Mononuclear cell (primary cell): Measurements from ENCODE around the gene GPC5. TPM values are rescaled to one million over a fixed set of nuclear protein-coding genes. Genes with fewer than 3 reads are reported as not detected.

Source experiments
- H3K27me3 ChIP-seq: 2 replicates; pipeline ENCODE4 v1.6.0; 2011; ENCODE audit warnings: low read length, control low read depth; ENCODE audit not compliant: insufficient read depth
- H3K4me1 ChIP-seq: 2 replicates; pipeline ENCODE4 v1.5.1; 2011; ENCODE audit warnings: mild to moderate bottlenecking, low read length, control low read depth; ENCODE audit not compliant: insufficient read depth
- H3K4me3 ChIP-seq: 2 replicates; pipeline ENCODE4 v1.5.1; 2011; ENCODE audit warnings: mild to moderate bottlenecking, low read length, moderate library complexity
- H3K9me3 ChIP-seq: 2 replicates; pipeline ENCODE4 v1.5.1; 2011; ENCODE audit warnings: low read depth, mild to moderate bottlenecking, control low read depth, low read length
- total RNA-seq: library from RNA; depleted of rRNA; stranded (reverse); fragments of >200 nt; gene quantifications from one replicate; pipeline ENCODE4 v1.2.3, GENCODE V29; 2012

The GPC5 gene
- total RNA-seq, 1 donor: 0.21 TPM

GRCh38 chr13:91813253-91813652, 414.8 kb downstream of the GPC5 start:
- Histone ChIP-seq H3K4me3 (no peak overlapping the region), H3K4me1 (no peaks in the 10 kb centered on the region), H3K27me3 (no peaks in the 10 kb centered on the region), H3K9me3 (no peaks in the 10 kb centered on the region)

GRCh38 chr13:91816263-91816807, 417.9 kb downstream of the GPC5 start:
- H3K9me3 ChIP-seq: no peaks in the 10 kb centered on the region
- no peaks in the 10 kb centered on the region for H3K4me1 ChIP-seq
- no peak overlapping the region for H3K4me3 ChIP-seq
- no peaks in the 10 kb centered on the region for H3K27me3 ChIP-seq

- Histone ChIP-seq H3K27me3 (no peaks in the 10 kb centered on the region), H3K4me1 (no peaks in the 10 kb centered on the region), H3K4me3 (no peak overlapping the region), H3K9me3 (no peaks in the 10 kb centered on the region)
These were observed 418.8 kb downstream of the GPC5 start for GRCh38 chr13:91817250-91817649.

- Histone ChIP-seq H3K9me3 (no peaks in the 10 kb centered on the region), H3K4me3 (no peak overlapping the region), H3K27me3 (no peaks in the 10 kb centered on the region)
These were observed 426.0 kb downstream of the GPC5 start for GRCh38 chr13:91824416-91824815.

GRCh38 chr13:91825516-91825915, 427.1 kb downstream of the GPC5 start:
- no peaks in the 10 kb centered on the region for H3K27me3 ChIP-seq
- H3K4me1 ChIP-seq: no peaks in the 10 kb centered on the region
- H3K4me3 ChIP-seq: no peak overlapping the region
- H3K9me3 ChIP-seq: no peaks in the 10 kb centered on the region

More at GRCh38 chr13:91824416-91824815, 426.0 kb downstream of the GPC5 start:
- H3K4me1 ChIP-seq: no peaks in the 10 kb centered on the region

- no peaks in the 10 kb centered on the region for H3K4me1 ChIP-seq
- no peaks in the 10 kb centered on the region for H3K27me3 ChIP-seq
- H3K4me3 ChIP-seq: no peak overlapping the region
- no peaks in the 10 kb centered on the region for H3K9me3 ChIP-seq
These were observed 438.1 kb downstream of the GPC5 start for GRCh38 chr13:91836553-91836952.

GRCh38 chr13:91845612-91846011, 447.2 kb downstream of the GPC5 start:
- Histone ChIP-seq H3K4me1 (no peaks in the 10 kb centered on the region), H3K27me3 (no peaks in the 10 kb centered on the region), H3K4me3 (no peak overlapping the region), H3K9me3 (no peaks in the 10 kb centered on the region)

GRCh38 chr13:91863699-91864098, 465.3 kb downstream of the GPC5 start:
- Histone ChIP-seq H3K4me3 (no peak overlapping the region), H3K4me1 (no peaks in the 10 kb centered on the region), H3K9me3 (no peaks in the 10 kb centered on the region), H3K27me3 (no peaks in the 10 kb centered on the region)

- Histone ChIP-seq H3K4me1 (no peaks in the 10 kb centered on the region), H3K9me3 (no peaks in the 10 kb centered on the region), H3K4me3 (no peak overlapping the region), H3K27me3 (no peaks in the 10 kb centered on the region)
These were observed 469.9 kb downstream of the GPC5 start for GRCh38 chr13:91868351-91868750.

- H3K4me1 ChIP-seq: no peaks in the 10 kb centered on the region
- H3K4me3 ChIP-seq: no peak overlapping the region
- H3K9me3 ChIP-seq: no peaks in the 10 kb centered on the region
- no peaks in the 10 kb centered on the region for H3K27me3 ChIP-seq
These were observed 480.1 kb downstream of the GPC5 start for GRCh38 chr13:91878491-91878890.

- H3K4me3 ChIP-seq: no peak overlapping the region
- H3K9me3 ChIP-seq: no peaks in the 10 kb centered on the region
- H3K27me3 ChIP-seq: no peaks in the 10 kb centered on the region
- H3K4me1 ChIP-seq: no peaks in the 10 kb centered on the region
These were observed 480.9 kb downstream of the GPC5 start for GRCh38 chr13:91879360-91879759.

GRCh38 chr13:91882918-91883317, 484.5 kb downstream of the GPC5 start:
- Histone ChIP-seq H3K9me3 (no peaks in the 10 kb centered on the region), H3K4me3 (no peak overlapping the region), H3K4me1 (no peaks in the 10 kb centered on the region), H3K27me3 (no peaks in the 10 kb centered on the region)

GRCh38 chr13:91889641-91890040, 491.2 kb downstream of the GPC5 start:
- no peaks in the 10 kb centered on the region for H3K4me1 ChIP-seq
- no peaks in the 10 kb centered on the region for H3K27me3 ChIP-seq
- H3K4me3 ChIP-seq: no peak overlapping the region
- H3K9me3 ChIP-seq: no peaks in the 10 kb centered on the region

- Histone ChIP-seq H3K27me3 (no peaks in the 10 kb centered on the region), H3K4me3 (no peak overlapping the region), H3K9me3 (no peaks in the 10 kb centered on the region), H3K4me1 (no peaks in the 10 kb centered on the region)
These were observed 492.7 kb downstream of the GPC5 start for GRCh38 chr13:91891141-91891540.

GRCh38 chr13:91893040-91893439, 494.6 kb downstream of the GPC5 start:
- Histone ChIP-seq H3K4me1 (no peaks in the 10 kb centered on the region), H3K4me3 (no peak overlapping the region), H3K27me3 (no peaks in the 10 kb centered on the region), H3K9me3 (no peaks in the 10 kb centered on the region)

- no peaks in the 10 kb centered on the region for H3K27me3 ChIP-seq
- no peaks in the 10 kb centered on the region for H3K4me1 ChIP-seq
- no peaks in the 10 kb centered on the region for H3K9me3 ChIP-seq
- H3K4me3 ChIP-seq: no peak overlapping the region
These were observed 495.9 kb downstream of the GPC5 start for GRCh38 chr13:91894316-91894715.
